ENCODE measurements around the gene COL23A1.
"Not testable (repeated sequence)": the region's sequence is repeated elsewhere in the genome, so short reads cannot be mapped to it uniquely, and the experiment has no call there.

Gene COL23A1

GRCh38 chr5:178328826-178329730 lies 261.1 kb downstream of the COL23A1 start:
- no peak for DNase-seq

DNA sequence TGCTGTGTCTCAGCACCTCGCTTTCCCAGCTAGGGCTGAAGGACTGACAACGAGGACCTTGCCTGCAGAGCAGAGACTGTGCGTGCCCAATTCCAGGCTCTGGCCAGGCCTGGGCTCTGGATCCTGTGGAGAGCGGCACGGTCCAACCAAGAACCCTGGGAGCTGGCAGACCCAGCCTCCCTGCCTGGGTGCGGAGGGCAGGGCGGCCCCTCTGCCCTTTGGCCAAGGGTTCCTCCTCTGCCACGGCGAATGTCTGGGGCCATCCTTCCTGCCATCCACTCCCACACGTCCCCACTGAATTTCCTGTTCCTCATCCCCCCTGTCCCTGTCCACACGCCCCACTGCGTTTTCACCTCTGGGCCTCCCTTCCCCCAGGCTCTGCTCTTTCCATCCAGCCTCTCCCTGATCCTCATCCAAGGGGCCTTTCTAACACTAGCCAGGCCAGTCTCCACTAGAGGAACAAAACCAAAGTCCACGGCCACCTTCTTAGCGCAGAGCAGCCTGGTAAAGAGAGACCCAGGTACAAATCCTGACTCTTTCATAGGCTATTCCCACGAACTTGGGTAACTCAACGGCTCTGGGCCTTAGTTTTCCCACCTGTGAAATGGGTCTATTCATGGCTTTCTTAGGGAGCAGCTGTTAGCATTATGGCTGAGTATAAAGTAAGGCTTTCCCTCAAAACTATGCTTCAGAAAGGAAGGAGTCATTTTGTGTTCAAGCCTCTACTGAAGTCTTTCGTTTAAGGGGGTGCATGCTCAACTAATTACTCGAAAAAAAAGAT lies 262.1 kb downstream of the COL23A1 start:
- DNase-seq: no peak

DNA sequence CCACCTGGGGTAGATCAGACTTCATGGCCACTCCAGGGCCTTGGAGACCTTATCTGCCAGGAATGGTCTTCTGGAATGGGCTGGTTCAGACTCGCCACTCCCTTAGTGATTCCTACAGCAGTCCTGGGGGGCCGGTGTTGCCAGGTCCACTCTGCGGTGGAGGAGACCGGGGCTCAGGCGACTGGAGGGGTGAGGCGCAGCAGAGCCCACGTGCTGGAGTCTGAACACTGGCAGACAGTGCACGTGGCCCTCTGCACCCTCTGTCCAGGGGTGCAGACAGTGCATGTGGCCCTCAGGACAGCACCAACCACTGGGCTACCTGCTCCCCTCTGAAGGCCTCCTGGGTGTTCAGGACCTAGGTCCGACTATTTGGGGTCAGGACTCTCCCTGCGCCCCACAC lies 262.7 kb downstream of the COL23A1 start:
- no peak for DNase-seq

- DNase-seq: no peak
Observed at GRCh38 chr5:178326374-178326715, 263.8 kb downstream of the COL23A1 start.

DNA sequence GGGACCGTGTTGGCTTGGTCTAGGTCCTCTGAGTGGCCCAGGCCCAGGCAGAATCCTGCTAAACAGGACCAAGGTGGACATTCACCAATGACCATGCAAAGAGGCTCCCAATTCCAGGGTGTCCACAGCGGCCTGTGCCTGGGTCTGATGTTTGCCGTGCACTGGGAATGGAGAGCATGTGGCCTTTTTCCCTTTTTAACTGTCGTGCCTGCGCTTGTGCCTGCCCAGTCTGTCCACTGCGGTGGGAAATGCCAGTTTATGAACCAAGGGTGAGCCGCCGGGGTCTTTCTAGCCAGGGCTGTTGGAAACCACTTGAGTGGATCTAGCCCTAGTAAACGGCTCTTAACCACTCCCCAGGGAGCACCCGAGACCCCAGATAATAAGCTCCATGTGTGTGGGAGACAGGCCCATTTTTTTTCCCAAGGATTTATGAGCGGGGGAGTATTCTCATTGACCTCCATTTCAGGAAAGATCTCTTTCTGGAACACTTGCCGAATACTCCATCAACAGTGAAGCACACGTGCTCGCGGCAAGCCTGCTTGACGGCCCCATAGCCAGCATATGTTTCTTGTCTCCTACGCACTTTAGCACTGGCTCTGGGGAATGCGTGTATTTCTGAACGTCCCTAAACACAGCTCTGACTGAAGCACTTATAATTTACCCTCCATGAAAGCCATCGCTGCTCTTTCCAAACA lies 264.4 kb downstream of the COL23A1 start:
- no peak for DNase-seq

- DNase-seq: no peak
Observed at GRCh38 chr5:178325311-178325678, 264.9 kb downstream of the COL23A1 start.

GRCh38 chr5:178324481-178325310 lies 265.5 kb downstream of the COL23A1 start:
- no peak for DNase-seq

GRCh38 chr5:178323961-178324360 lies 266.2 kb downstream of the COL23A1 start:
- DNase-seq: no peak

- no peak for DNase-seq
Observed at GRCh38 chr5:178323541-178323865, 266.7 kb downstream of the COL23A1 start.

GRCh38 chr5:178322736-178323540 lies 267.3 kb downstream of the COL23A1 start:
- no peak for DNase-seq

DNA sequence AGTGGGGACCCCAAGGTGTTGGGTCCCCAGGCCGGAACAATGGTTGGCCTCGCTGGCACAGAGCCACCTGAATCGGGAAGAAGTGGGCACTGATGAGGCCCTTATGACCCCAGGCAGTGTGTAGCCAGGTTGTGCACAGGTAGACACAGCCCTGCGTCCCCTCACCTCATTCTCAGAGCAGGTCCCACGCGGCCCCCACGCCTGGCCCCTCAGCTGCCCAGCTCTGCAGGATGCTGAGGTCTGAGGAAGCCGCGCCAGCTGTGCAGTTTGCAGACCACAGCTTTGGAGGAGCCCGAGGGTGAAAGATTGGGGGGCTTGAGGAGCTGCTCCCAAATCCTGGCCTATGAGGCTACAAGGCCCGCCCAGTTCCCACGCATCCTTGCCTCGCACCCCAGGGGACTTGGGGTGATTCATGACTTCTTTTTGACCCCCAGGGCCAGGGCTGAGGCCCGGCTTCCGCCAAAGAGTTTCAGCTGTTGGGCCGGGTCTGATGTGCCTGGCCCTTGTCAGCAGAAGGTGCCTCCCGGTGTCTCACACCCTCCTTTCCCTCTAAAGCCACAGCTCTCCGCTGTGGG lies 269.8 kb downstream of the COL23A1 start:
- DNase-seq: no peak

DNA sequence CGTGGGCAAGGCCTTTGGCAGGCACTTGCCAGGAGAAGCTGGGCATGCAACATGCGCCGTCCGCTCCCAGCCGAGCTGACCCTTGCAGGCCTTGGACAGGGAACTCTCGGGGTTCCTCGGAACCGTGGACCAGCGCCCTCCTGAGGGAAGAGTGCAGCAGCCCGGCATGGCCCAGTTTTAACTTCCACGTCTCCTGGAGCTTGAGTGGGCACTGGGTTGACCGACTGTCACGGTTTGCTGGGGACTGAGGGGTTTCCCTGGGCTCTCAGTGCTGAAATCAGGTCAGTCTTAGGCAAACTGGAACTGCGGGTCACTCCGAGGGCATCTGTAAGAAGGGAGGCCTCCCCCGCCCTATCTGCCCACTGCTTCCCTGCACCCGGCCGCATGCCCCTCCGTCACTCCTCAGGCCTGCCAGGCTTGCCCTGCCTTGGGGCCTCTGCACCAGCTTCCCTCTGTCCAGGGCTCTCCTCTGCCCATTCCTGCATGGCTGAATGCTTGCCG lies 270.6 kb downstream of the COL23A1 start:
- no peak for DNase-seq

GRCh38 chr5:178318893-178319292 lies 271.3 kb downstream of the COL23A1 start:
- DNase-seq: no peak

DNA sequence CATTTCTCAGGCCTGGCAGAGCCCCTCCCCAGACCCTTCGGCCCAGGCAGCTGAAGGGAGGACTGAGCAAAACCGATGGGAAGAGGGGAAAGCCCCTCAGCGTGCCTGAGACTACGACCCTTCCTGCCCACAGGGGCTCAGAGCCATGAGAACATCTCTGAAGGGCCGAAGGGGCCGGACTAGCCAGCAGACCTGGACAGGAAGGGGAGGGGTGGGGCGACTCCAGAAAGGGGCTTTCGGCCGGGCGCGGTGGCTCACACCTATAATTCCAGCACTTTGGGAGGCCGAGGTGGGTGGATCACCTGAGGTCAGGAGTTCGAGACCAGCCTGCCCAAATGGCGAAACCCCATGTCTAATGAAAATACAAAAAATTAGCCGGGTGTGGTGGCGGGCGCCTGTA lies 271.8 kb downstream of the COL23A1 start:
- no peak for DNase-seq

GRCh38 chr5:178317727-178318126 lies 272.5 kb downstream of the COL23A1 start:
- DNase-seq: not testable (repeated sequence)

- no peak for DNase-seq
Observed at GRCh38 chr5:178314961-178315820, 275.0 kb downstream of the COL23A1 start.

GRCh38 chr5:178314061-178314660 lies 276.0 kb downstream of the COL23A1 start:
- DNase-seq: no peak

DNA sequence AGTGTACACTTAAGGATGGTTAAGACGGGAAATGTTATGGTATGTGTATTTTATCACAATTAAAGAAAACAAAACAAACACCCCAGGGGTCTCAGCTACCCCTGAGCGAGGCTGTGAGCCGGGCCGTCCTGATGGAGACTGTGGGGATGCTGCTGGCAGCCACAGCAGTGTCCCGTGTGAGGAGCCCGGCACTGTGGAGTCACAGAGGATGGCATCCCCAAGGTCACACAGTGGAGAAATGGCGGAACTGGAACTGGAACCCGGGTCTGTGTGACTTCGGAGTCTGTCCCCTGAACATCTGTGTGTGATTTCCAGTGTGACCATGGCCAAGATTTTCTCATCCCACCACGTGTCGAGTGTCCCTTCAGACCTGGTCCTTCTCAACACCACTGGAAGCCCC lies 276.9 kb downstream of the COL23A1 start:
- no peak for DNase-seq

GRCh38 chr5:178312880-178313282 lies 277.3 kb downstream of the COL23A1 start:
- DNase-seq: no peak
